HEK293T (cell line): ENCODE data around the gene NPLOC4.
"Not testable (repeated sequence)": the region's sequence is repeated elsewhere in the genome, so short reads cannot be mapped to it uniquely, and the experiment has no call there.

ENCODE experiments used
- CTCF ChIA-PET: fragments of 350-600 bp; formaldehyde crosslinking; extraction: SDS; loops from one replicate; lab custom pipeline; 2021; ENCODE audit warnings: antibody characterized with exemption, inconsistent platforms; lab: Yijun Ruan, JAX
- POLR2A ChIA-PET: fragments of 350-600 bp; formaldehyde crosslinking; extraction: SDS; loops from one replicate; lab custom pipeline; 2020; ENCODE audit warnings: antibody characterized with exemption, inconsistent platforms; lab: Yijun Ruan, JAX
- DNase-seq: peaks from one replicate; pipeline ENCODE4 v3.0.0; 2012; ENCODE audit warnings: mixed read lengths; ENCODE audit errors: extremely low spot score
- ARNT ChIP-seq: fragments of 450-650 bp; IDR thresholded peaks from 2 replicates; pipeline ENCODE4 v1.6.1; 2017; ENCODE audit warnings: mild to moderate bottlenecking
- BHLHE40 ChIP-seq: fragments of 450-650 bp; IDR thresholded peaks from 2 replicates; pipeline ENCODE4 v1.6.1; 2016; ENCODE audit warnings: mild to moderate bottlenecking, moderate library complexity, borderline replicate concordance
- CTBP1 ChIP-seq: fragments of 450-650 bp; IDR thresholded peaks from 2 replicates; pipeline ENCODE4 v1.6.1; 2016; ENCODE audit warnings: borderline replicate concordance
- ELF4 ChIP-seq: fragments of 450-650 bp; IDR thresholded peaks from 2 replicates; pipeline ENCODE4 v1.6.1; 2017; ENCODE audit warnings: antibody characterized with exemption
- FOXA1 ChIP-seq: fragments of 450-650 bp; IDR thresholded peaks from 2 replicates; pipeline ENCODE4 v1.6.1; 2016; ENCODE audit warnings: mild to moderate bottlenecking
- FOXK2 ChIP-seq: fragments of 450-650 bp; IDR thresholded peaks from 2 replicates; pipeline ENCODE4 v1.6.1; 2016; ENCODE audit warnings: mild to moderate bottlenecking
- FOXM1 ChIP-seq: fragments of 450-650 bp; IDR thresholded peaks from 2 replicates; pipeline ENCODE4 v1.6.1; 2017; ENCODE audit warnings: mild to moderate bottlenecking, borderline replicate concordance
- HDGF ChIP-seq: fragments of 450-650 bp; IDR thresholded peaks from 2 replicates; pipeline ENCODE4 v1.6.1; 2017; ENCODE audit warnings: antibody characterized with exemption, borderline replicate concordance
- L3MBTL2 ChIP-seq: fragments of 450-650 bp; conservative IDR thresholded peaks from 2 replicates; pipeline ENCODE4 v1.6.1; 2016; ENCODE audit warnings: mild to moderate bottlenecking
- LEF1 ChIP-seq: fragments of 450-650 bp; IDR thresholded peaks from 2 replicates; pipeline ENCODE4 v1.6.1; 2017; ENCODE audit warnings: mild to moderate bottlenecking, borderline replicate concordance
- NFRKB ChIP-seq: fragments of 450-650 bp; IDR thresholded peaks from 2 replicates; pipeline ENCODE4 v1.6.1; 2016; ENCODE audit warnings: mild to moderate bottlenecking, moderate library complexity
- PKNOX1 ChIP-seq: fragments of 450-650 bp; IDR thresholded peaks from 2 replicates; pipeline ENCODE4 v1.6.1; 2016
- SP1 ChIP-seq: fragments of 450-650 bp; IDR thresholded peaks from 2 replicates; pipeline ENCODE4 v1.6.1; 2017
- SUZ12 ChIP-seq: fragments of 450-650 bp; IDR thresholded peaks from 2 replicates; pipeline ENCODE4 v1.6.1; 2016; ENCODE audit warnings: mild to moderate bottlenecking
- TARDBP ChIP-seq: fragments of 450-650 bp; IDR thresholded peaks from 2 replicates; pipeline ENCODE4 v1.6.1; 2016
- ZNF384 ChIP-seq: fragments of 450-650 bp; IDR thresholded peaks from 2 replicates; pipeline ENCODE4 v1.6.1; 2016

NPLOC4 gene

DNA sequence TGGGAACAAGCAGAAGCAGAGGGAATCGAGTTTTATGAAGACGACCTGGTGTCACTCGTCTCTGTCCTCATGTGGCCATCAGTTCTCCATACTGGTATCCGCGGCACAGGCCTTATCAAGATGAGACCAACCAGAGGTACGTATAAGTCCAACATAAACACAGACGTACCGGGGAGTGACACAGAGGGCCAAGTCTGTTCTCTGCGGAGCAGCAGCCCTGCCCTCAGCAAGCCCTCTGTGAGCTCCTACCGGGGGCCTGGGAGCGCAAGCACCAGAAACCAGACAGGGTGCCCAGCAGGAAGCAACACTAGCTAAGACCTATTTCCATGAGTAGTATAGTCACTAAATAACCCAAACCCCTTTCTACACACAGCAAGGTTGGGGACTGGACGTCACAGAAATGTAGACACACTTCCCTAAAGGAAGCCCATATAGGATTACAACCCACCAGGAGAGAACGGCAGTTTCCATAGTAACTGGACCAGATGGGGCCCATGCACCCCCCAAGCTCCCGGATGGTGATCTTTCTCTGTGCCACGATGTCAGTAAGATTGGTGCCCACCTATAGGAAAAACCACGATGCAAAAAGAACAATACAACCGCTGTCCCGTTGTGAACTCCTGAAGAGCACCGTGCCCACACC is 45.8 kb upstream of the NPLOC4 start:
- TF ChIP-seq ELF4 (no peak), FOXM1 (no peak), BHLHE40 (no peak), SP1 (no peak), ZNF384 (no peak), FOXK2 (no peak), CTBP1 (no peak), HDGF (no peak), ARNT (no peak), L3MBTL2 (no peak), PKNOX1 (no peak)
- DNase-seq, result no peak
- CTCF ChIA-PET, result interaction anchor here (1.7 kb wide), 1 partner anchor 20 kb away, joined by 5 read pairs; the partner anchor contains the start of gene MRPL12
- POLR2A ChIA-PET, result interaction anchor here (1.2 to 6.2 kb wide), 12 partner anchors 9 to 387 kb away, joined by 3 to 120 read pairs (median 10); partner anchors contain the start of genes CCDC137, CENPX, LRRC45 and MRPL12

DNA sequence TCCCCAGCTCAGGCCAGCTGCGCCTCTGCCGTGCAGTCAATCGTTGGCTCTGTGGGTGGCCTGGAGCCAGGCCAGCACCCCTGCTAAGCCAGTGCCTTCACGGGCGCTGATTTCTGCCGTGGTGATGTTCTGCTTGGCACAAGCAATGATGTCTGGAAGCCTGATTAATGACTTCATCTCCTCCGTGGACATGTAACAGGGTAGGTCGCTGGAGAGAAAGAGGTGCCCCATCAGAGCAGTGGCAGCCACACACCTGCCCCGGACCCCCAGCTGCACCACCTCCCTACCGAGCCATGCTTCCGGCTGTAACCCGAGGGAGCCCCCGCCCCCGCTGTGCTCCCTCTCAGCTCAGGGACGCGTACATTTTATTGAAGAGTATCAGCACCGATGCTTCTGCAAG is 44.8 kb upstream of the NPLOC4 start:
- CTCF ChIA-PET, result no interaction called here
- TF ChIP-seq ARNT (no peak), BHLHE40 (no peak), CTBP1 (no peak), PKNOX1 (no peak), ELF4 (no peak), FOXK2 (no peak), FOXM1 (no peak), L3MBTL2 (no peak), NFRKB (no peak), HDGF (no peak), SP1 (no peak), ZNF384 (no peak), TARDBP (no peak), SUZ12 (no peak), LEF1 (no peak), FOXA1 (no peak)
- no peak for DNase-seq
- POLR2A ChIA-PET, result interaction anchor here (2.6 to 6.2 kb wide), 4 partner anchors 8 to 21 kb away, joined by 19 to 120 read pairs (median 26); partner anchors contain the start of genes CCDC137, MRPL12 and OXLD1

DNA sequence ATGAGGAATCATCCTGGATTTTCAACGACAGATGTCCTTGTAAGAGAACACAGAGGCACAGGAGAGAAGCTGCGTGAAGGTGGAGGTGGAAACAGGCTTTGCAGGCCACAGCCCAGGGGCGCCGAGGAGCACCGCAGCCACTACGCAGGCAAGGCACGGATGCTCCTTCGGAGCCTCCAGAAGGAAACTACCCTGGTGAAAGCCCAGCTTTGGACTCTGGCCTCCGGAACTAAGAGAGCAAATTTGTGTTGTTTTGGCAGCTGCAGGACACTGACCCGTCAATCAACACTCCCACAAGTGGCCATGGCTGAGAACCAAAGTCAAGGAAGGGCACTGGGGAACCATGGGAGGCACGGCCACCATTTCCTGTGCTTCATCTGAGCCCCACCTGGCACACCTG is 43.2 kb upstream of the NPLOC4 start:
- ChIA-PET POLR2A (interaction anchor here (1.5 kb wide), 2 partner anchors 14 to 23 kb away, joined by 4 to 10 read pairs; partner anchors contain the start of genes CCDC137, MRPL12 and OXLD1), CTCF (no interaction called here)
- DNase-seq, result no peak
- TF ChIP-seq NFRKB (no peak), FOXA1 (no peak), PKNOX1 (no peak), FOXM1 (no peak), SUZ12 (no peak), CTBP1 (no peak)

- CTCF ChIA-PET, result no interaction called here
- TF ChIP-seq CTBP1, result no peak
- TF ChIP-seq BHLHE40, result no peak
- no peak for TF ChIP-seq L3MBTL2
- no peak for TF ChIP-seq PKNOX1
- no peak for TF ChIP-seq NFRKB
- no peak for TF ChIP-seq ZNF384
- TF ChIP-seq TARDBP, result no peak
- TF ChIP-seq HDGF, result no peak
- TF ChIP-seq SUZ12, result no peak
- no peak for TF ChIP-seq FOXA1
- no peak for TF ChIP-seq ARNT
- no peak for TF ChIP-seq FOXM1
- TF ChIP-seq SP1, result no peak
- TF ChIP-seq LEF1, result no peak
- no peak for TF ChIP-seq FOXK2
- no peak for TF ChIP-seq ELF4
- POLR2A ChIA-PET, result interaction anchor here (0.8 to 2.0 kb wide), 4 partner anchors 10 to 24 kb away, joined by 3 to 21 read pairs (median 4); partner anchors contain the start of genes CCDC137 and OXLD1
- DNase-seq, result no peak
Observed at GRCh38 chr17:81676906-81677305, 40.0 kb upstream of the NPLOC4 start.

- POLR2A ChIA-PET, result interaction anchor here (1.2 to 4.3 kb wide), 6 partner anchors 8 to 191 kb away, joined by 3 to 27 read pairs (median 10); partner anchors contain the start of genes ARL16, CCDC137, HGS and MRPL12
- not testable (repeated sequence) for DNase-seq
- CTCF ChIA-PET, result interaction anchor here (0.6 to 1.4 kb wide), 7 partner anchors 14 to 190 kb away, joined by 3 to 7 read pairs (median 4); no protein-coding TSS in a partner anchor
Observed at GRCh38 chr17:81675515-81676221, 38.8 kb upstream of the NPLOC4 start.
